ENCODE measurements around the gene CACNA1C.

GRCh38 chr12:2618291-2618995 is 565.7 kb downstream of the CACNA1C start:
- TF ChIP-seq POLR2A (IDR thresholded peaks at IDR 0.05): no peak
- TF ChIP-seq, protein P1, sequence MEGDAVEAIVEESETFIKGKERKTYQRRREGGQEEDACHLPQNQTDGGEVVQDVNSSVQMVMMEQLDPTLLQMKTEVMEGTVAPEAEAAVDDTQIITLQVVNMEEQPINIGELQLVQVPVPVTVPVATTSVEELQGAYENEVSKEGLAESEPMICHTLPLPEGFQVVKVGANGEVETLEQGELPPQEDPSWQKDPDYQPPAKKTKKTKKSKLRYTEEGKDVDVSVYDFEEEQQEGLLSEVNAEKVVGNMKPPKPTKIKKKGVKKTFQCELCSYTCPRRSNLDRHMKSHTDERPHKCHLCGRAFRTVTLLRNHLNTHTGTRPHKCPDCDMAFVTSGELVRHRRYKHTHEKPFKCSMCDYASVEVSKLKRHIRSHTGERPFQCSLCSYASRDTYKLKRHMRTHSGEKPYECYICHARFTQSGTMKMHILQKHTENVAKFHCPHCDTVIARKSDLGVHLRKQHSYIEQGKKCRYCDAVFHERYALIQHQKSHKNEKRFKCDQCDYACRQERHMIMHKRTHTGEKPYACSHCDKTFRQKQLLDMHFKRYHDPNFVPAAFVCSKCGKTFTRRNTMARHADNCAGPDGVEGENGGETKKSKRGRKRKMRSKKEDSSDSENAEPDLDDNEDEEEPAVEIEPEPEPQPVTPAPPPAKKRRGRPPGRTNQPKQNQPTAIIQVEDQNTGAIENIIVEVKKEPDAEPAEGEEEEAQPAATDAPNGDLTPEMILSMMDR (IDR thresholded peaks at IDR 0.05): no peak
